ENCODE data around the gene PTGER3.

Gene PTGER3

DNA sequence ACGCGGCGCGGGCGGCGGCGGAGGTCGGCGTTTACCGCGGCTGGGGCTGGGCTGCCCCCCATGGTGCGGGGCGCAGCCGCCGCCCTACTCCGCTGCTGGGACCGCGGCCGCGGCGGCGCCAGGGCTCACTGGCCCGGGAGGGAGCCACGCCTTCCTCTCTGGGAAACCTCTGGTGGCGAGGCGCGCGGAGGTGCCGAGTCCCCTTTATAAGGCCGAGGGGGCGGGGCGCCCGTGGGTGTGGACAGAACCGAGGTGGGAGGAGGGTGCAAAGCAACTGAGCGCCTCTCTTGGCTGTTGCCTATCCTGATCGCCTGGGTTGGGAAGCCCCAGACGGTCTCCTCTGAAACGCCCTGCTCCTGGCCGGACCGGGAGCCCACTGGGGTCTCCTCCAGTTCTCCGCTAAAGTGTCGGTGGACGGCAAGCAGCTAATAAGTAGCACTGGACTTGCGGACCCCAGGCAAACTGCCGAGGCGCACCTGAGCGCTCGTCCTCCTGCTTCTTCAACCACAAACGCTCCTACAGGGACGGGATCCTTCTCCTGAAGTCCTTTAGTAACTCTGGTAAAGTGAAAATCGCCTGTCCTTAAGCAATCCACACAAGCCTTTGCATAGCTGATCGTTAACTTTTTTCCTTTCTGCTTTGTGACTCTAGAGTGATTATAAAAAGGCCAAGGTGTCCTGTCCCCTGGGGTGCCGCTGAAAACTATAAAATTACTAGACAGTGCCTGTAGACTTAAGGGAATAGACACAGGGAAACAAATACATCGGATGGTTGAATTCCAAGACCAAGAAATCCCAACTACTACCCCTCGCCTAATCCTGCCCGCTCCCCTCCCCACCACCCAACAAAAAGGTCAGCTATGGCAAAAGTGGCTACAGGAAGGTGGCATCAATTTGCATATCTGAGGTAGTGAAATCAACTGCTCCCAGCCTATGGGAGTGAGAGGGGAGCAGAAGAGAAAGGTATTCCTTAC, at the start of gene PTGER3:
Gene PTGER3, minus strand, starts transcription at position 182 of the 973 bp plus-strand sequence. CDS start 239 bp downstream, outside the sequence.
- no peak for FAIRE-seq

DNA sequence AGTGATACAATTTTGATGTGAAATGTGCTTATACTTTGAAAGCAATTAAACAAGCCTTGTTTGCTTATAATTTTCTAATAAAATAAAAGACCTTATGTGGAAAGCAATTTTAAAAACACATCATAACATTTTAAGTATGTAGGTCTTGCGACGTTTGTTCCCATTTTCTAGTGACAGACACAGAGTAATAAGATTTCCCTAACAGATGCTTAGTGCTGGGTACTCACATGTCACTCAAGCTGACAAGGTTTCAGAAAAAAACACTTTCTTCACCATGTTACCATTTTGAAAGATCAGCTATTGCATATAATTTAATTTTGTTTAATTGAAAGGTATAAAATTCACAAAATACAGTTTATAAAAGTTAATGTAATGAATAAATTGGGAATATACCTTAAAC, 47.3 kb upstream of the PTGER3 start:
- no peak for FAIRE-seq

- peak; percentile 6 for FAIRE-seq
Observed at GRCh38 chr1:71093938-71094337, 46.3 kb upstream of the PTGER3 start.

DNA sequence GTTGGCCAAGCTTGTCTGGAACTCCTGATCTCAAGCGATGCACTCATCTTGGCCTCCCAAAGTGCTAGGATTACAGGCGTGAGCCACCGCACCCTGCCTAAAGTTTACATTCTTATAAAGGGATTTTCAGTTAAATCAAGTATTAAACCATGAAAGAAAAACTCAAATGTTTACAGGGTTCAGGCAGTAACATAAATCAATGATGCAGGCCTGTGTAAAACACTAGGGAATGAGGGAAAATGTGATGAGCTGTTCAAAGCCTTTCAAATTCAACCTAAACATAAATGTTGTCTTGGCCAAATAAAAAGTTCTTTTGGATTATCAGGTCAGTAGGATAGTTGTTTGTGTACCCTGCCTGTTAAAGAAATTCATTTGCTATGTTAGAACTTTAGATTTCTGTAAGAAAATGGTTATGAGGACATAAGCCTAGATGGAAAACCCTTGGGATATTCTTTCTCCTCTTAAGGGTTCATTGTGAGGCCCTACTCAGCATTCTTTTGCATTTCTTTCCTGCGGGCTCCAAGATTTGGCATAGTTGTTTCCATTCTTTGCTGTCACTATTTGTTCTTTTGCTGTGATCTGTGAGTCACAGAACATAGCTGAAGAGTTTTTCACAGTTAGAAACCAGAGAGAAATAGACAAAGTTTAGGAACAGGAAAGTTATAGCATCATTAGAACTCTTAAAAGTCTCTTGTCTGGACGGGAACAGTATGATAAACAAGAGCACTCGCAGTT, 42.1 kb upstream of the PTGER3 start:
- no peak for FAIRE-seq

- FAIRE-seq: no peak
Observed at GRCh38 chr1:71088645-71089287, 41.1 kb upstream of the PTGER3 start.

GRCh38 chr1:71087713-71088112, 40.1 kb upstream of the PTGER3 start:
- FAIRE-seq: no peak

DNA sequence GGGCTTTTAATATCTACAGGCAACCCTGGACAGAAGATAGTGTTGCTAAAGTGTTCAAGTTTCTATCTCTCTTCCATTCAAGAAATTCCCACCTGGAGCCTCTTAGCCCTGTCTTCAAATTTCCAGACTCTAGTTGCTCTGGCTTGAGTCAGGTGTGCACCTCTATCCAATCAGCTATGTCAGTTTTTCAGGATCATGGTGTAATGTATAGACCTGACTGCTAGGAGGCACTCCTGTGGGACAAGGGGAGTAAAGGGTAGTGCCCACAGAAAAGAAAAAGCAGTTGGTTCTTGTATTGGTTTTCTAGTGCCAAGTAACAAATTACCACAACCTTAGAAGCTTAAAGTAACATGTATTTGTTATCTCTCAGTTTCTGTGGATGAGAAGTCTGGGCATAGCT, 39.4 kb upstream of the PTGER3 start:
- FAIRE-seq: no peak

GRCh38 chr1:71086331-71086730, 38.7 kb upstream of the PTGER3 start:
- no peak for FAIRE-seq

DNA sequence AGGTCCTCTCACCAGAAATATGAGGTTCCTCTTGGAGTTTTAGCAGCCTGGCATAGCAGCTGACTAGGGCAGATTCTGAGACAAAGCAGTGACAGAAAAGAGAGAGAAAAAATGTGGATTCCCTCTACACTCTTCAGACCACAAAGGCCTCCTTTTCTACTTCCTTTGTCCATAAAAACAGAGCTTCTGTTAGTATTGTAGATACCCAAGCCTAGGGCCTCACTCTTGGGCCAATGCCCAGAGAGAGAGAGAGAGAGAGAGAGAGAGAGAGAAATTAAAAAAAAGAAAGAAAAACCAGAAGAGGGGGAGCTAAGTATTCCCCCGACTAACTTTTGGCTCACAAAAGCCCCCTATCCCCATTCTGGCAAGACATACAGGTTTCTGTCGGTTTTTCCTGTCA, 35.7 kb upstream of the PTGER3 start:
- FAIRE-seq: no peak

DNA sequence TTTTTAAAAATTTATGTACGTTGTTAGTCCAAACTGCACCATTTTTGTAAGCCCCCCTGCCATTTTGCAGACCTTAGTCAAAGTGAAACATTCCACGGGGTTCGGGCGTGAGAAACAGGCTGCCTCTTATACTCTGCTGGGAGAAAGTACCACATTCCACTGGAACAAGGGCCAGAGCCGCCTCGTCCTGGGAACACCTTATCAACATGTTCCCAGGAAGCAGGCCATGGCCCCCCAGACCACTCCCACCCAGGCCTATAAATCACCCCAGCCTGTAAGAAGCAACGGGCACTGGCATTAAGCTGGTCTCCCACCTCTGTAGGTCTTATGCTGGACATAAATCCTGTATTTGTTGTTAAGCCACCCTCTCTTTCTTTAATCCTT, 34.1 kb upstream of the PTGER3 start:
- FAIRE-seq: no peak

DNA sequence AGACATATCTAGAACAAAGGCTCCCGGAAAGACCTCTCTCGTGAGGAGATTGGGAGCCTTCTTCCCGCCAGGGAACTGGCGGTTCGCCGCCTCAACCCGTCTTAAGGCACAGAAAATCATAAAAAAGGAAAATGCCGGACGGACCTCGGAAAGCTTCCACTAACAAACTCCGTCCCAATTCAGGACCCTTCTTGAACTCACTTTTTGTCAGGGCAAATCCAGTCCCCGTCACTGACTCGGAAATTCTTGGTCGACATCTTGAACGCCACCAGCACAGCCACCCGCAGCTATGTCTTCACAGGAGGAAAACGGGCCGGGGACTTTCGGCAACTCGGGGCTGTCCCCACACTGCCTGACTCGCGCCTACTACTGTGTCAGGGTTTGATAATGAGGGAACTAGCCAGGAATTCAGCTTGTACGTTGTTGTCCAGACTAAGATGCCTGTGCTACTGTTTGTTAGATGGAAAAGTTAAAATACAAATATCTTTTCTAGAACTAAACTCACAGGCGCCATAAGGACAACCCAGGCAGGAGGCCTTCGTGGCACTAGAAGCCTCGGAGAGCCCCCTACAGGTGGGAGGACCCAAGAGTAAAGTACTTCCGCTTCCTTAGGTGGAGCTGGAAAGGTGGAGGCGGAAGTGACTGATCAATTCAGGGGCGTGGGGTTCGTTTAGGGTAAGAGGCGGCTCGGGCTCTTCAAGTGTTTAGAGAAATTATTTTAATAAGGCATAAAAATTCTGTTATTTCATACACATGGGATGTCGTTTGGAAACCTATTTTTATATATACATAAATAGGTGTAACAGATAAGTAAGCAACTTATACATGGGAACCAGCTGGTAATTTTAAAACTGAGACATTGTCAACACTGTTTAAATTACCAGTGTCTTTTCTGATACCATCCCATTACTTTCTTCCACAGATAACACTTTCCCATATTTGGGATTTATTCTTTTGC, 33.4 kb upstream of the PTGER3 start, which contains the start of gene ZRANB2:
Gene ZRANB2, minus strand, starts transcription at position 297 of the 958 bp plus-strand sequence. Its CDS starts 40 bp downstream, at position 257.
- peak; percentile 99 for FAIRE-seq

DNA sequence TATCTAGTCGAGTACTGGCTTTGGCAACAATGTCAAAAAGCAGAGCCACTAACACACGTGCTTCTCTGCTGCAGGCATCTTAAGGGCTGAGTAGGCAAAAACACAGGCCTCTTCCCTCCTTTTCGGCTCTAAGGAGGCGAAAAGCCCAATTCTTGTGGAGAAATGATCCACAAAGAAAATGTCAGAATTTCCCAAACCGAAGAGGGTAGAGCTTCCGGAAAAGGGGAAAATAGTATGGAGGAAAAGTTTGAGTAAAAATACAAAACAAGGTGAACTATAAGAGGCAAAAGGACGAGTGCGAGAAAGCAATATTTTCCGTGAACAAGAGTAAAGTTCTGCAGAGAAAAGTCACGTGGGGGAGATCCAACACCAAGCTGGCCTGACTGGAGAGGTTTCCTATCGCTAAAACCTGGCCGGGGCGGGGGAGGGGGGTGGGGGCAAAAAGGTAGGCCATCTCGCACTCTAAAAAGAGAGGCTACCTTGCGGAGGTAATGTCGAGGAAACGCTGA, 32.7 kb upstream of the PTGER3 start:
- no peak for FAIRE-seq

- FAIRE-seq: no peak
Observed at GRCh38 chr1:71074681-71075080, 27.1 kb upstream of the PTGER3 start.

DNA sequence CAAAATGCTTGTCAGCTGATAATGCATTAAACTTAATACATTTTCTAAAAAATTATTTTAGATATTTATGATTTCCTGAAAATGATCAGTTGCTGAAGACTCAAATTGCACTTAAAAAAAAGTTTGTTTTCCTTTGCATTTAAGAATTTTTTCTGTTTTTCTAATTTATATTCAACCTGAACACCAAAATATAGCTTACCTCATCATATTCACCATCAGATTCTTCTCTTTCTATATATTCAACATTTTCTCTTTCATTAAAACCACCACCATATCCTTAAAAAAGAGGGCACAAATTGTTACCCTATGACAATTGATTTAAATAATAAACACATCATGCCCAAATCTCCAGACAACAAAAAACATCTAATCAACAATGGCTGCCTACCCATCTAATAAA, 24.7 kb upstream of the PTGER3 start:
- no peak for FAIRE-seq

DNA sequence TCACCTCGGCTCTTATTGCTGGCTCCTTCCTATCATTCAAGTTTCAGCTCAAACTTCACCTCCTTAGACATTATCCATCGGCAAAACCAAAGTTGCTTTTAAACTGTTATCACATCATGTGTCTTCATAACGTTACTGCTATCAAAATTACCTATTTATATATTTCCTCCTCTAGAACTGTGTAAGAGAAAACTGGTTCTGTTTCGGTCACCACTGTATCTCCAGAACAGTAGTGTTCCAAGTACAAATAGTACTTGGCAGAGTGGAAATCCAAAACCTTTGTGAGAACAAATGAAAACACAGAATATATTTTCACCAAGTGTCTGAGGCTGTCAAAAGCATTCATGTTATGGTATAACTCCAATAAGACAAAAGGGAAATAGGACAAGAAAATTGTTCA, 24.1 kb upstream of the PTGER3 start:
- FAIRE-seq: no peak

DNA sequence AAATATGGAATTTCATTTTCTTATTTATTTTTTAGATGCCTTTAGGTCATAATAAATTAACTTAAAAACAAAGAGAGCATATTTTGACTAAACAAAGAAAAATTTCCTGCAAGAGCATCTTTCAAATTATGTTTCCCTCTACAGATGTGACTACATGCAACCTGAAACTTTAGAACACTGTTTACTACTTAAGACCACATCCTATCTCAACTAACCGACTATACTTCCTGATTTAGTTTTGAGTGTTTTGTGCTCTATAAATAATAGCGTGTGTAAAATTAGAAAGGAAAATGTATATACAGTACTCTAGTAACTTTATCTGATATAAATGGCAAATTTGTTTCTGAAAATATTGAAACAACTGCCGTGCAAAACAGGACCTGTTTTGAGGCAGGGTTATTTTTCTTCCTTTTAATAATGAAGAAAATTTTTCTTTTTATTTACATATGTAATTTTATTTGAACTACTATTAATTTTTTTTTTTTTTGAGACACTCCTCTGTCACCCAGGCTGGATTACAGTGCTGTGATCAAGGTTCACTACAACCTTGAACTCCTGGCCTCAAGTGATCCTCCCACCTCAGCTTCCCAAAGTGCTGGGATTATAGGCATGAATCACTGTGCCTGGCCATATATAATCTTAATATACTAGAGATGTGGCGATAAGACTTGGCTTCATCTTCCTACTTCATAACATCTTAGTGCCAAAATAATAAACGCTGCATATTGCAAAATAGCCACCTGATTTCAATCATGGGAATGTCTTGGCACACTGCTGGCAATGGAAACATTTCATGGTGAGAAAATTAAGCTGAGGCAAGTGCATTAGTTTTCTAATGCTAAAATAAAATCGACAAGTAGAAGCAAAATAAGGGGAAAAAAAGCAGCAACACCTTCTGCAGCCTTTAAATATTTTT, 21.0 kb upstream of the PTGER3 start:
- FAIRE-seq: no peak

- FAIRE-seq: no peak
Observed at GRCh38 chr1:71054791-71055190, 7.2 kb upstream of the PTGER3 start.

- no peak for FAIRE-seq
Observed at GRCh38 chr1:71054281-71054731, 6.7 kb upstream of the PTGER3 start.

GRCh38 chr1:71053758-71054157, 6.1 kb upstream of the PTGER3 start:
- FAIRE-seq: no peak

DNA sequence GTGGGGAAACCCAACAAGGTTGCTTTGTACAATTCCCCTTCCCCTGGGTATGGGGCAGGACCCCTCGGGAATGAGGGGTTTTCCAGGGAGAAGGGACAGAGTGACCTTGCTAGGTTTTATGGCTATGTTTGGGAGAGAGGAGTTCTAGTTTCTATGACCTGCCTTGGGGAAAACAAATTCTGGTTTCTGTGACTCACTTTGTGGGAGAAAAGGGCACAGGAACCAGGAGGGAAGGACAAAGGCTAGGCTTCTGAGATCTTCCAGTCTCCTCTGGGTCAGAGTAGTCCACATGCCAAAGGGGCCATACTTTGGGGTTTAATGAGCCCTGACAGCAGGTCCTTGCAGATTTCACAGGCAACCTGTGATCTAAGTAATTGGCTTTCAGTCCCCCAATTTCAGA, 5.5 kb upstream of the PTGER3 start:
- FAIRE-seq: no peak

All from G401.6 (cell line).